GM19455 (cell line): ENCODE results near the gene EN1.

Experiments
- ATAC-seq: cut with Tn5 transposase; IDR thresholded peaks from one replicate; pipeline ENCODE4 v1.9.1; 2021; ENCODE audit not compliant: unreplicated experiment

Gene EN1

GRCh38 chr2:118844261-118845004 is 3.0 kb downstream of the EN1 start:
- ATAC-seq, result no peak

GRCh38 chr2:118843483-118844132 is 3.8 kb downstream of the EN1 start:
- no peak for ATAC-seq

GRCh38 chr2:118842661-118843482 is 4.6 kb downstream of the EN1 start:
- no peak for ATAC-seq

GRCh38 chr2:118841828-118842461 is 5.5 kb downstream of the EN1 start:
- ATAC-seq, result no peak

DNA sequence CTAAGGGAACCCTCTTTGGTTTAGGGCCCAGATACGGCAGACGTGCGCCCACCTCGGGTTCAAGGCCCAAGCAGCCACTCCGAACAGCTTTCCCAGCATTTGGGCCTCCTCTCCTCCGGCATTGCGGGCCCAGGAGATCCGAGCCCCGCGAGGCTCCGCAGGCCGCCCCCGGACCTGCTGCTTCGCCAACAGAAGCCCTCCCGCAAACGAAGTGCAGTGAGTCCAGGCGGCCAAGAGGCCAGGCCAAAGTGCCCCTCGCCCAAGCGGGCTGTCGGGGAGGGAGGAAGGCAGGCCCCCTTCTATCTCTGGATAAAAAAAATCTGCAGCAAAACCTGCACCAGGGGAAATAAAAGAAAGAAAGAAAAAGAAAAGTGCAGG is 6.0 kb downstream of the EN1 start:
- ATAC-seq, result no peak

DNA sequence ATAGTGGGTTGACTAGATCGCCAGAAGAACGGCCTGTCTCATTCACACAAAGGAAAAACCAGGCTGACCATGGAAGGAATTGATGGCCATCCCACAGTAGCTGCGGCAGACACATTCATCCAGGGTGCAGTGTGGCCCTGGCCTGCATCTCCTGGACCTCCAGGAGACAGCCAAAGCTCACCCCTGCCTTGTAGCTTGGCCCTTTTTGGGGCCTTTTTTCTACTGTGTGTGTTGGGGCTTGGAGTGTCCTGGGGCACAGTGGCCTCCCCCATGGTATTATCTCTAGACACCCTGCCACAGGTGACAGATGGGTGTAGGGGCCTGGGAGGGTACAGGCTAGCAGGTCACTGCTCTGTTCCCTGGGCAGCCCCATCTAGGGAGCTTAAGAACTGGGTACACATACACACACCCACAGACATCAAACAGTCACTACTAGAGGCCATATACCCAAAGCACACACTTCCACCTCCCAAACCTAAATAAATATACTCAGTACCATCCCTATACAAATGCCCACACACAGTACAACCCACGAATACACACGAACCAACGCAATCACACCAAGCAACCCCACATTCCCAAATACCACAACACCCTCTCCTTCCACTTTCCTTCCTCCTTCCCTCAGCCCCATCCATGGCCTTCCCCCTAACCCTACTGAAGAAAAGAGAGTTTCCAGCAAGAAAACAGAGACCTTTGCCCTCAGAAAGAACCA is 8.6 kb downstream of the EN1 start:
- ATAC-seq, result no peak

GRCh38 chr2:118837621-118838020 is 9.8 kb downstream of the EN1 start:
- no peak for ATAC-seq

DNA sequence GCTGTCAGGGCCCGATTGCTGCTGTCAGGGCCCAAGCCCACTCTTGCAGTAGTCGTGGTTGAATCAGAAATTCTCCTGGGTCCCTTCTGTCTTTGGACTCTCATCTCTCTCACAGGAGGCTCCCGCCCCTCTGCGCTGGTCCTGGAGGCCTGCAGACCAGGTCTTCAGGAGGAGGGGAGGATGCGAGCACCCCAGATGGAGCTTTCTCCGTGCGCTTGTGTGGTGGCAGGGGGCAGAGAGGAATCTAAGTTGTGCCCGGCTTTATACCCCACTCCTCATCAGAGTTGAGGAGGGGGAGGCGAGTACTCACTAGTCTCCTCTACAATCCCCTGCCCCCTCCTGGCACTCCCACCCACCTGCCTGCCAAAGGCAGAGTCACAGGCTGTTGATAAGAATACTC is 10.4 kb downstream of the EN1 start:
- no peak for ATAC-seq

DNA sequence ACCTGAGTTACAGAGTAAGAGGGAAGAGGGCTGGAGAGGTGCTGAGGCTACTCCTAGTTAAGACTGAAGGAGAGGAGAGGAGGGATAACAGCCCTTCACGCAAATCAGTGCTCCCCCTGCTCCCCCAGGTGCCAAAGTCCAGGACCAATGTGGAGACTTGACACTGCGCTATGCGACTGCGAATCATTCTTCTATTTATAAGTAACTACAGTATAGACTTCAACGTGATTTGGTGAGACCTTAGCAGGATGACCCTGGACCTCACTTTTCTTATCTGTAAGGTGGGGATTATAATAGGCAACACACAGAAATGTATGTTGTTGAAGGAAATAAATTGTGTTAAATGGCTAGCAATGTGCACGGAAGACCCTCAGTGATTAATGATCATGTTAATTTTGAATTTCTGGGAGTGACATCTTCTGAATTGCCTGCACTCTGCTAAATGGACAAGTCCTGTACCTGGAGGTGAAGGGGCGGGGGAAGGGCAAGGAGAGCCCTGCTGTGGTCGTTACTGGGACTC is 11.0 kb downstream of the EN1 start:
- no peak for ATAC-seq

DNA sequence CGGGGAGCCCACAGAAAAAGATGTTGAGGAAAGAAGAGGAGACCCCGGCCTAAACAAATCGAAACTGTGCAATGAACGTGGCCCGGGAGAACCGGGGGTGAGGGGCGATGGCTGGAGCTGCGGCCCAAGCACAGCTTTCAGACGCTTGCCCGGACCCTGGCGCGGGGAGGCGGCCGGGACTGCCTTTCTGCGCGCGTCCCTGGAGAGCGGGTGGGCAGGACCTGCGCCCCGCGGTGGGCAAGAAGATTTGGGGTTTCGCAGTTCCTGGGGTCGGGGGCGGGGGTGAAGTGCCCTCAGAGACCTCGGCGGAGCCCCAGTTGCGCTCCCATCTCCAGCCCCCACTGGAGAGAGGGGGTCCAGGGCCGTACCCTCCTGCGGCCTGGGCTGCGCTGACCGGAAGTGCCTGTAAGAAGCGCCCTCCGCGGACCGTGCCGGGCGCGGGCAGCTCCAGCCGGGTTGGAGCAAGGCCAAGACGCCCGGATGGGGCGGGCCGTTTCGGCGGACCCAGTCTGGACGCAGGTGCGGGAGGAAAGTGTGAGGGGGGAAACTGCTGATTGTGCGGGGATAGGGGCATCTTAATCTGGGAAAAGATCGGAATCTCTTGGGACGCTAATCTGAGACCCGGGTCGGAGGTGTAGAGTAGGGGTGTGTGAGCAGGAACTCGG is 11.6 kb downstream of the EN1 start:
- no peak for ATAC-seq

GRCh38 chr2:118834901-118835745 is 12.3 kb downstream of the EN1 start:
- ATAC-seq, result no peak

DNA sequence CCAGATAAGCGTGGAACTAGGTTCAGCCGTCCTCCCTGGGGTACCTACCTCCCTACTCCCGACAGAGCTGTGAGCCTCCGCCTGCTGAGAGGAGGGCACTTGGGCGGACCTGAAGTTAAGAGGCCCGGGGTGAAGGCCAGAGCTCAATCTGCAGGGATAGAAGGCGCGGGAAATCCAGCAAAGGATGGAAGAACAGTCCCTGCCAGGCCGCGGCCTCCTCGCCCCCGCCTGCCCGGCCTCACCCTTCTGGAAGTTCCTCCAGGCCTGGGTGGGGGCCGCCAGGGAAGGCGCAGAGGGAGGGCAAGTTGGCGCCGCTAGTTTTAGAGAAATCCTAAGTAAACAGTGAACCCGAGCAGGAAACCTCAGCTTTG is 13.0 kb downstream of the EN1 start:
- ATAC-seq, result no peak

GRCh38 chr2:118833716-118834439 is 13.6 kb downstream of the EN1 start:
- ATAC-seq, result no peak

DNA sequence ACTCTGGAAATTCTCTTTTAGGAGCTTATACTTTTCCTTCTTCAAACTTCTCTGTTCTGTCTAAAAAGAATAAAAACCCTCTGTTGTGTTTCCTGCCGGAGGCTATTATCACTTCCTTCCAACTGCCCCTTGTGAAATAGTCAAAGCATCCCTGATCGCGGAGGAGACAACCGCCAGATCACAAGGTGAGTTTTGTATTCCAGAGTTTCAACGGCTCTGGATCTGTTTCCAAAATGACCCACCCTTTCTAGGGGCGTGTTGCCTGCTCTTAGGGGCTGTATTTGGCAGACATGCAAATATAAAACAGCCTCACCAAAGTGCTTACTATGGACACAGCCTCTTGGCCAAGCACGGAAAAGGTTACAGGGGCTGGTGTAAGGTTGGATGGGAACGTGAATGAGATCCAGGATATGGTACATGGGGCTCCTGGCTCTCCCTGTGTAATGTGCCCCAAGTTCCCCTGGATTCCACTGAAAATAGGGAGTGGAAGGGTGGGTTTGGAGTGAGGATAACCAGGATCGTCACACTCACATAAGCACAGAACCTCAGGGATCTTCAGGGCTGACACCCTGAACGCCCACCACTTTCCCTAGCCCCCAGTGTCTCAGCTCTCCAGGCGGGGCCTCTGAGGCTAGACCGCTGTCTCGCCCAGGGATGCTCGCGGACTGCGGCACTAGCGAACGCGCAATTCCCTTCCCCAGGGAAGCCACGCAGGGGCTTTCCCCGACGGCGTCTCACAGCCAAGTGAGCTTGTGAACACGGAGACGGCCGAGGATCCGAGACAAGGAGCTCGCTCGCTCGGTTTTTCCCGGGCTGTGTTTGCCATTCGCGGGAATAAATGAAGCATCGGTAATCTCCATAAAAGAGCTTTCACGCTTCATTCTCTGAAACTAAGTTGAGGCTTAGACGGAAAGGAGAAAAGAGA is 14.4 kb downstream of the EN1 start:
- no peak for ATAC-seq

DNA sequence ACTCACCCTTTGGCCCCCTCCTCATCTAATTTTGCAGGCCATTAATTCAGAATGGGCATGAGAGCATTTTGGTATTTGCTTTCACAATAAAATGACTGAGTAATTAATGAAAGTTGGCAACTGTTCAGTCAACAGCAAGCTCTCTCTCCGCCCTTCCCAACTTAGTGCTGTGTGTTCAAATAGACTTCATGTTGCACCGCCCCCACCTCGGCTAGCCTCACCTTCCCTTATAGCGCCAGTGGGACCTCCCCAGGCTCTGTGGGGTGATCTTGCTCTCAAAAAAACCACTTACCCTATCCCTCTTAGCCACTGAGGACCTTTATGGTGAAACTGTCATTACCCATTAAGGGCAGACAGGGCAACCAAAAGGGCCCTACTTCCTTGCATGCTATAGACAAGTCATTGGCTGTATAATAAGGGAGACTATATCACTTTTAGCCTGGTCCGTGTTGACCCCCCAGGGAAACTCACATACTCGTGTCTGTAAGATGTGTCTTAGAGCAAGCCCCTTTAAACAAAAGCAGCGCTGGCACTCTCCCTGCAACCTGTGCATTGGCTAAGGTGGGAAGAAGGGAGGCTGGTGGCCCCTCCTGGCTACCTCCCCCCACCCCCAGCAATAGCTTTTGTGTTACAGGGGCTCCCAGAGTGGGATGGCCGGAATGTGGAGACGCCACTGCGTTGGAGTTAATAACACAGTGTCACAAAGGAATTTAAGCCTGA is 15.2 kb downstream of the EN1 start:
- no peak for ATAC-seq

DNA sequence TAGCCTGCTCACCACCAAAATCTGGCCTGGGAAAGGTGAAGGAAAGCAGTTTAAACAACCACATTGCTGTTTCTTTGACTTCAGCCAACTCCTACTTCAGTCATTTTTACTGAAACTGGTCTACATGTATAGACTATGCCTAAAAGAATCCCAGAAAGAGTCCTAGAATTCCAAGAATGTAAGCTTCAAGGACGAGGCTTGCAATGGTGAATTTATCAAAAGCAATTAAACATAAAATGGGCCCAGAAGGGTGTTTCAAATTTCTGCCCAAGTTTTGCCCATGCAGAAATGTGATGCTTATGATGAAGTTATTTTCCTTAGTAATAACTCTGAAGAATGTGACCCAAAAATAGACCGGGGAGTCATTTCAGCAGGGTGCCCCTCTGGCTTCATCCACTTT is 16.6 kb downstream of the EN1 start:
- no peak for ATAC-seq

DNA sequence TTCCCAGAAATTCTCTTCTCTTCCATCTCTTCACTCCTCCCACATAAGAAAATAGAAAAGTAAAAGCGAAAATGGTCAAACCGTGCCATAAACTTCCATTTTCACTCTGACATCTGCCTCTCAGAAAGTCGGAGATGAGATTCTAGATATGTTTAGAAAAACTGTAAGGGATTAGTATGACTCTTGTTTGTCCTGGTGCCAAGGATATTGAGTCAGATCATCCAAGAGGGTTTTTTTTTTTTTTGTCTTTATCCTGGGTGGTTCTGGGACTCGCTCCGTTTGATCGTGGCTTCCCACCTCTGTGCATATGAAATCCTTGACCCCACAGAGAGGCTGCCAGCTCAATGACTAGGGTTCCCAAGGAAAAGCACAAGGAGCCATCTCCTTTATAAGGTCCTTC is 17.3 kb downstream of the EN1 start:
- ATAC-seq, result no peak
